Cardiac muscle cell (in vitro differentiated cells and primary cell): ENCODE results near the gene PRICKLE2. TPM values are rescaled to one million over a fixed set of nuclear protein-coding genes. Genes with fewer than 3 reads are reported as not detected.

ENCODE experiments used
- DNase-seq, 2 donors: peaks; one replicate each; pipeline versions ENCODE4 v3.0.0 to v3.0.0-alpha.2; 2010 to 2017; ENCODE audit warnings: low read depth in 1 of 2, low spot score in 1 of 2
- H3K27ac ChIP-seq: fragments of 200-600 bp; sonication (generic); 2 replicates; pipeline ENCODE4 v1.5.1; 2016
- H3K27me3 ChIP-seq: fragments of 200-600 bp; sonication (generic); 2 replicates; pipeline ENCODE4 v1.6.0; 2016; ENCODE audit warnings: control low read depth
- H3K36me3 ChIP-seq: fragments of 200-600 bp; sonication (generic); 2 replicates; pipeline ENCODE4 v1.5.1; 2016; ENCODE audit warnings: control low read depth
- H3K4me1 ChIP-seq: fragments of 200-600 bp; sonication (generic); 2 replicates; pipeline ENCODE4 v1.8.1; 2017; ENCODE audit warnings: low read depth, mild to moderate bottlenecking, mixed run types
- H3K4me3 ChIP-seq: fragments of 200-600 bp; sonication (generic); 2 replicates; pipeline ENCODE4 v1.5.1; 2016; ENCODE audit warnings: mild to moderate bottlenecking
- H3K9me3 ChIP-seq: fragments of 200-600 bp; sonication (generic); 2 replicates; pipeline ENCODE4 v1.5.1; 2017; ENCODE audit warnings: low read depth, mild to moderate bottlenecking, control low read depth
- polyA plus RNA-seq: library from polyadenylated mRNA; unstranded; fragments of >200 nt; fragmentation: Nextera tagmentation; extraction: Ambion mirVana; gene quantifications from 2 replicates; pipeline ENCODE4 v1.2.1, GENCODE V29; 2016
- total RNA-seq: library from RNA; depleted of rRNA; stranded (reverse); fragments of >200 nt; gene quantifications from 2 replicates; pipeline ENCODE4 v1.2.3, GENCODE V29; 2016
- TF ChIP-seq, protein P1 (sequence below): IDR thresholded peaks from 2 replicates; pipeline ENCODE4 v1.5.1; 2012; ENCODE audit warnings: low read depth, mild to moderate bottlenecking, low read length

PRICKLE2 gene
- total and polyA plus RNA-seq, 2 experiments from 2014 or later: 4.3 to 11.7 TPM

DNA sequence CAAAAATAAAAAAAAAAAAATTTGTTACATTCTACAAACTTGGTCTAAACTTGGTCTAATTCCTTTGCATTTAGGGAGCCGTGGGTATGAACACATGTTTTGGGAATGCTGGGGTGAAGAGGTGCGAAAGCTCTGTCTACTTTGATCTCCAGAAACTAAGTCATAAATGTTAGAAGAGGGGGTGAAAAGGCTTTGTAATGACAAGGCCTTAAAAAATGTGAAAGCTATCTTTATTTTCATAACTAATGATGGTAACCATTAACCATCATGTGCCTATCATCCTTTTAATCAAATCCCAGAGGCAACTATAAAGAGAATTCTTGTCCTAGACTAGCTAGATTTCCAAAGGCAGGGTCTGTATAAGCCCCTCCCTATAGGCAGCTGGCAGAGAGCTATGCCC lies 60.9 kb downstream of the PRICKLE2 start:
- no peaks in the 10 kb centered on the region for H3K4me1 ChIP-seq
- no peak overlapping the region for H3K27ac ChIP-seq
- no peaks in the 10 kb centered on the region for H3K9me3 ChIP-seq
- no peaks in the 10 kb centered on the region for H3K27me3 ChIP-seq
- H3K4me3 ChIP-seq: no peak overlapping the region
- no peak for DNase-seq
- no peaks in the 10 kb centered on the region for H3K36me3 ChIP-seq
- TF ChIP-seq, protein P1, sequence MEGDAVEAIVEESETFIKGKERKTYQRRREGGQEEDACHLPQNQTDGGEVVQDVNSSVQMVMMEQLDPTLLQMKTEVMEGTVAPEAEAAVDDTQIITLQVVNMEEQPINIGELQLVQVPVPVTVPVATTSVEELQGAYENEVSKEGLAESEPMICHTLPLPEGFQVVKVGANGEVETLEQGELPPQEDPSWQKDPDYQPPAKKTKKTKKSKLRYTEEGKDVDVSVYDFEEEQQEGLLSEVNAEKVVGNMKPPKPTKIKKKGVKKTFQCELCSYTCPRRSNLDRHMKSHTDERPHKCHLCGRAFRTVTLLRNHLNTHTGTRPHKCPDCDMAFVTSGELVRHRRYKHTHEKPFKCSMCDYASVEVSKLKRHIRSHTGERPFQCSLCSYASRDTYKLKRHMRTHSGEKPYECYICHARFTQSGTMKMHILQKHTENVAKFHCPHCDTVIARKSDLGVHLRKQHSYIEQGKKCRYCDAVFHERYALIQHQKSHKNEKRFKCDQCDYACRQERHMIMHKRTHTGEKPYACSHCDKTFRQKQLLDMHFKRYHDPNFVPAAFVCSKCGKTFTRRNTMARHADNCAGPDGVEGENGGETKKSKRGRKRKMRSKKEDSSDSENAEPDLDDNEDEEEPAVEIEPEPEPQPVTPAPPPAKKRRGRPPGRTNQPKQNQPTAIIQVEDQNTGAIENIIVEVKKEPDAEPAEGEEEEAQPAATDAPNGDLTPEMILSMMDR: no peak

- no peak overlapping the region for H3K27ac ChIP-seq
- TF ChIP-seq, protein P1: no peak
- no peaks in the 10 kb centered on the region for H3K27me3 ChIP-seq
- peak in 1 of 2 donors; percentile 88 for DNase-seq
- H3K36me3 ChIP-seq: no peaks in the 10 kb centered on the region
- H3K9me3 ChIP-seq: no peaks in the 10 kb centered on the region
- no peak overlapping the region for H3K4me3 ChIP-seq
- no peaks in the 10 kb centered on the region for H3K4me1 ChIP-seq
These were observed 61.5 kb downstream of the PRICKLE2 start for GRCh38 chr3:64163755-64164148.

DNA sequence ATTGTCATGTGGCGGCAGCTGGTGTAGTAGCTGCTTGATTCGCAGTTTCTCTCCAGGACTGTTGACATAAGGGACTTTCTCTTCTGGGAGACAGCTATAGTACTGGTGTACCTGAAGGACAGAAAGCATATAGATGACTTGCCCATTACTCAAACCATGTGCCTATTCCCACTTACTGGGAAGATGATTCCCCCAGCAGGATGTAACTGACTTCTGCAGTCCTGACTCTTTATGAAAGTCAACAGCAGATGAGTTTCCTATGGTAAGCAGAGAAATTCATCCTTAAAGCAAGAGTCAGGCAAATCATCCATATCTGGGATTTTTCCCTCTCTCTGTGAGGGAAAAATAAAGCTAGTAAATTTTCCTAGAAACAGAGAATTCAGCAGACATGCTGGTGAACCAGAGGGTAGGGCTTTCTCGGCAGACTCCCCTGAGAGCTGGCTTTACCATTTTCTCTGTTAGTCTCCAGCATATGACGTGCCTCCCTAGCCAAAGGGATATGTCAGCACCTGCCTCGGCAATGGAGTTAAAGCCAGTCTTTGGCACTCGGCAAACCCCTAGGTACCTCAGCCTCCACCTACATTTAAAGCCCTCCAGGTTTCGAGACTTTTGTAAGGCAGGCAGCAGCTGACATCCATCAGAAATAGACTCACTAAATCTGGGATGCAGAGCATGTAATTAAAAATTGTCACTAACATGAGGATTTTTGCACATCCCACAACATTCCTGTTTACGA lies 62.1 kb downstream of the PRICKLE2 start:
- Histone ChIP-seq H3K4me1 (no peaks in the 10 kb centered on the region), H3K4me3 (no peak overlapping the region), H3K9me3 (no peaks in the 10 kb centered on the region), H3K36me3 (no peaks in the 10 kb centered on the region), H3K27me3 (no peaks in the 10 kb centered on the region), H3K27ac (no peak overlapping the region)
- no peak for DNase-seq
- TF ChIP-seq, protein P1: no peak

GRCh38 chr3:64161481-64161952 lies 63.7 kb downstream of the PRICKLE2 start:
- Histone ChIP-seq H3K4me3 (no peak overlapping the region), H3K4me1 (no peaks in the 10 kb centered on the region), H3K36me3 (peaks cover 4% of the 10 kb centered on the region), H3K27ac (no peak overlapping the region), H3K9me3 (no peaks in the 10 kb centered on the region), H3K27me3 (no peaks in the 10 kb centered on the region)
- DNase-seq: no peak
- TF ChIP-seq, protein P1: no peak

- TF ChIP-seq, protein P1: no peak
- peaks cover 4% of the 10 kb centered on the region for H3K36me3 ChIP-seq
- H3K4me3 ChIP-seq: no peak overlapping the region
These were observed 65.1 kb downstream of the PRICKLE2 start for GRCh38 chr3:64160000-64160695.

More at GRCh38 chr3:64160000-64160695, 65.1 kb downstream of the PRICKLE2 start:
- Histone ChIP-seq H3K9me3 (no peaks in the 10 kb centered on the region), H3K27ac (no peak overlapping the region), H3K4me1 (no peaks in the 10 kb centered on the region), H3K27me3 (no peaks in the 10 kb centered on the region)
- no peak for DNase-seq
